NK-92 treated with Interleukin-12 subunit alpha and Interleukin-12 subunit beta, amount 100 ng/mL, for 24 hours (cell line): Measurements from ENCODE around the gene RUVBL2.
"Not testable (repeated sequence)": the region's sequence is repeated elsewhere in the genome, so short reads cannot be mapped to it uniquely, and the experiment has no call there.

ENCODE experiments used
- DNase-seq: peaks from one replicate; lab custom pipeline; 2025; lab: John Stamatoyannopoulos, UW

Gene RUVBL2

GRCh38 chr19:49018388-49019241, 24.9 kb downstream of the RUVBL2 start:
- DNase-seq = not testable (repeated sequence)

GRCh38 chr19:49019242-49019932, 25.7 kb downstream of the RUVBL2 start:
- no peak for DNase-seq

GRCh38 chr19:49020342-49020741, 26.7 kb downstream of the RUVBL2 start:
- no peak for DNase-seq

GRCh38 chr19:49020931-49021895, 27.5 kb downstream of the RUVBL2 start:
- no peak for DNase-seq

- no peak for DNase-seq
Observed at GRCh38 chr19:49022116-49022515, 28.4 kb downstream of the RUVBL2 start.

- DNase-seq = not testable (repeated sequence)
Observed at GRCh38 chr19:49024233-49024632, 30.5 kb downstream of the RUVBL2 start, which contains the start of gene CGB3. Gene CGB3 (minus strand): TSS chr19:49024333. CDS start chr19:49023971, 362 bp downstream.

GRCh38 chr19:49025088-49025487, 31.4 kb downstream of the RUVBL2 start:
- not testable (repeated sequence) for DNase-seq

- not testable (repeated sequence) for DNase-seq
Observed at GRCh38 chr19:49025599-49025998, 31.9 kb downstream of the RUVBL2 start.

- DNase-seq = not testable (repeated sequence)
Observed at GRCh38 chr19:49028686-49029085, 35.0 kb downstream of the RUVBL2 start.

GRCh38 chr19:49029749-49030148, 36.1 kb downstream of the RUVBL2 start:
- not testable (repeated sequence) for DNase-seq

GRCh38 chr19:49030323-49030722, 36.6 kb downstream of the RUVBL2 start:
- not testable (repeated sequence) for DNase-seq

- DNase-seq = not testable (repeated sequence)
Observed at GRCh38 chr19:49031642-49032301, 38.1 kb downstream of the RUVBL2 start, which contains the start of gene CGB2. Gene CGB2 (plus strand): TSS chr19:49031890. CDS start chr19:49032096, 206 bp downstream.

GRCh38 chr19:49036815-49037214, 43.1 kb downstream of the RUVBL2 start, which contains the start of gene CGB1:
Gene CGB1 (minus strand): TSS chr19:49036895. CDS start chr19:49036711, 184 bp downstream.
- not testable (repeated sequence) for DNase-seq

- not testable (repeated sequence) for DNase-seq
Observed at GRCh38 chr19:49038111-49038510, 44.4 kb downstream of the RUVBL2 start.

GRCh38 chr19:49038557-49039276, 45.0 kb downstream of the RUVBL2 start:
- DNase-seq = not testable (repeated sequence)

GRCh38 chr19:49039736-49040135, 46.0 kb downstream of the RUVBL2 start:
- not testable (repeated sequence) for DNase-seq

- no peak for DNase-seq
Observed at GRCh38 chr19:49042177-49042576, 48.5 kb downstream of the RUVBL2 start.

- not testable (repeated sequence) for DNase-seq
Observed at GRCh38 chr19:49042666-49043065, 49.0 kb downstream of the RUVBL2 start.

GRCh38 chr19:49043548-49043947, 49.9 kb downstream of the RUVBL2 start, which contains the start of gene CGB5:
Gene CGB5 (plus strand): TSS chr19:49043848. CDS start chr19:49044210, 362 bp downstream.
- not testable (repeated sequence) for DNase-seq

- DNase-seq = not testable (repeated sequence)
Observed at GRCh38 chr19:49049011-49049410, 55.3 kb downstream of the RUVBL2 start, which contains the start of gene CGB8. Gene CGB8 (minus strand): TSS chr19:49049111. CDS start chr19:49048739, 372 bp downstream.
